KMS-11 (cell line): ENCODE measurements around the gene HTT.

Source experiments
- H2AFZ ChIP-seq: fragments of 200-600 bp; sonication (generic); 2 replicates; pipeline ENCODE4 v1.6.1; 2016; ENCODE audit warnings: antibody characterized with exemption, mixed run types, low read depth
- H3K27ac ChIP-seq: fragments of 200-600 bp; sonication (generic); 2 replicates; pipeline ENCODE4 v1.6.1; 2016; ENCODE audit warnings: mild to moderate bottlenecking, mixed run types
- H3K27me3 ChIP-seq: fragments of 200-600 bp; sonication (generic); 2 replicates; pipeline ENCODE4 v1.6.1; 2017; ENCODE audit warnings: mild to moderate bottlenecking, low read depth, mixed run types, moderate library complexity; ENCODE audit not compliant: insufficient read depth
- H3K36me3 ChIP-seq: fragments of 200-600 bp; sonication (generic); 2 replicates; pipeline ENCODE4 v1.6.1; 2017; ENCODE audit warnings: mild to moderate bottlenecking, mixed run types; ENCODE audit not compliant: insufficient read depth
- H3K4me1 ChIP-seq: fragments of 200-600 bp; sonication (generic); 2 replicates; pipeline ENCODE4 v1.6.1; 2016; ENCODE audit warnings: mild to moderate bottlenecking, low read depth, mixed run types; ENCODE audit not compliant: poor library complexity, severe bottlenecking
- H3K4me2 ChIP-seq: fragments of 200-600 bp; sonication (generic); 2 replicates; pipeline ENCODE4 v1.7.0; 2016; ENCODE audit warnings: mild to moderate bottlenecking, mixed run types
- H3K4me3 ChIP-seq: fragments of 200-600 bp; sonication (generic); IDR thresholded peaks from 2 replicates; pipeline ENCODE4 v1.6.1; 2017; ENCODE audit warnings: low read depth, low read length, mixed read lengths; ENCODE audit not compliant: insufficient read depth
- H3K79me2 ChIP-seq: fragments of 200-600 bp; sonication (generic); 2 replicates; pipeline ENCODE4 v1.6.1; 2016; ENCODE audit warnings: low read depth, mixed run types; ENCODE audit not compliant: insufficient read depth
- H3K9ac ChIP-seq: fragments of 200-600 bp; sonication (generic); 2 replicates; pipeline ENCODE4 v1.6.1; 2016; ENCODE audit warnings: mild to moderate bottlenecking, mixed run types
- H4K20me1 ChIP-seq: fragments of 200-600 bp; sonication (generic); 2 replicates; pipeline ENCODE4 v1.6.1; 2016; ENCODE audit warnings: mild to moderate bottlenecking, mixed run types; ENCODE audit not compliant: insufficient read depth
- CTCF ChIP-seq: fragments of 200-600 bp; sonication (generic); conservative IDR thresholded peaks from 2 replicates; pipeline ENCODE4 v1.6.1; 2017; ENCODE audit warnings: low read depth, mild to moderate bottlenecking, antibody characterized with exemption, low read length, moderate library complexity, mixed read lengths

Gene HTT

GRCh38 chr4:3122081-3122563 lies 47.6 kb downstream of the HTT start:
- TF ChIP-seq CTCF: no peak
- H3K4me3 ChIP-seq: no peak overlapping the region
- H3K79me2 ChIP-seq: no peaks in the 10 kb centered on the region
- no peaks in the 10 kb centered on the region for H3K4me1 ChIP-seq
- no peaks in the 10 kb centered on the region for H3K27me3 ChIP-seq
- H3K27ac ChIP-seq: no peak overlapping the region
- no peaks in the 10 kb centered on the region for H3K36me3 ChIP-seq
- H4K20me1 ChIP-seq: no peaks in the 10 kb centered on the region
- H3K9ac ChIP-seq: no peak overlapping the region
- H2AFZ ChIP-seq: no peak overlapping the region
- H3K4me2 ChIP-seq: no peak overlapping the region

GRCh38 chr4:3123181-3123671 lies 48.7 kb downstream of the HTT start:
- Histone ChIP-seq H3K27me3 (no peaks in the 10 kb centered on the region), H3K79me2 (no peaks in the 10 kb centered on the region), H3K27ac (no peak overlapping the region), H3K4me1 (no peaks in the 10 kb centered on the region), H2AFZ (no peak overlapping the region), H3K4me2 (no peak overlapping the region), H3K36me3 (no peaks in the 10 kb centered on the region), H4K20me1 (no peaks in the 10 kb centered on the region), H3K4me3 (no peak overlapping the region), H3K9ac (no peak overlapping the region)
- TF ChIP-seq CTCF: no peak

- Histone ChIP-seq H2AFZ (no peak overlapping the region), H3K4me1 (no peaks in the 10 kb centered on the region), H3K4me3 (no peak overlapping the region), H3K27ac (no peak overlapping the region), H3K4me2 (no peak overlapping the region), H3K36me3 (no peaks in the 10 kb centered on the region), H3K9ac (no peak overlapping the region), H3K79me2 (no peaks in the 10 kb centered on the region), H3K27me3 (no peaks in the 10 kb centered on the region), H4K20me1 (no peaks in the 10 kb centered on the region)
- TF ChIP-seq CTCF: no peak
These were observed 49.7 kb downstream of the HTT start for GRCh38 chr4:3124070-3124767.

GRCh38 chr4:3127112-3127511 lies 52.6 kb downstream of the HTT start:
- no peak overlapping the region for H3K27ac ChIP-seq
- H3K4me1 ChIP-seq: no peaks in the 10 kb centered on the region
- no peaks in the 10 kb centered on the region for H3K36me3 ChIP-seq
- H3K4me2 ChIP-seq: no peak overlapping the region
- H3K27me3 ChIP-seq: no peaks in the 10 kb centered on the region
- H3K9ac ChIP-seq: no peak overlapping the region
- H2AFZ ChIP-seq: no peak overlapping the region
- H3K4me3 ChIP-seq: no peak overlapping the region
- H3K79me2 ChIP-seq: no peaks in the 10 kb centered on the region
- H4K20me1 ChIP-seq: no peaks in the 10 kb centered on the region
- no peak for TF ChIP-seq CTCF
